HFF-Myc (cell line): ENCODE results near the gene TMEM54.

Experiments
- DNase-seq: peaks from one replicate; pipeline ENCODE4 v3.0.0-alpha.2; 2011; ENCODE audit warnings: low read depth; ENCODE audit errors: extremely low read depth
- H3K4me3 ChIP-seq: replicated peaks from 2 replicates; pipeline ENCODE4 v1.5.1; 2011; ENCODE audit warnings: low read depth, mild to moderate bottlenecking, control low read depth, low read length
- CTCF ChIP-seq: IDR thresholded peaks from 2 replicates; pipeline ENCODE4 v1.5.1; 2012; ENCODE audit warnings: mild to moderate bottlenecking, low read depth, low read length, control low read depth; ENCODE audit errors: missing control alignments

Gene TMEM54

GRCh38 chr1:32920833-32921232 is 19.6 kb upstream of the TMEM54 start:
- no peak for DNase-seq
- no peak overlapping the region for H3K4me3 ChIP-seq
- TF ChIP-seq CTCF, result no peak

GRCh38 chr1:32919811-32920733 is 18.9 kb upstream of the TMEM54 start:
- TF ChIP-seq CTCF, result no peak
- no peak for DNase-seq

GRCh38 chr1:32918179-32918578 is 17.0 kb upstream of the TMEM54 start:
- no peak overlapping the region for H3K4me3 ChIP-seq
- TF ChIP-seq CTCF, result no peak
- no peak for DNase-seq

More at GRCh38 chr1:32919811-32920733, 18.9 kb upstream of the TMEM54 start:
- no peak overlapping the region for H3K4me3 ChIP-seq

- H3K4me3 ChIP-seq, result no peak overlapping the region
- no peak for TF ChIP-seq CTCF
- no peak for DNase-seq
Observed at GRCh38 chr1:32917521-32917920, 16.3 kb upstream of the TMEM54 start.

GRCh38 chr1:32915766-32916706 is 14.8 kb upstream of the TMEM54 start:
- DNase-seq, result no peak
- no peak overlapping the region for H3K4me3 ChIP-seq
- TF ChIP-seq CTCF, result no peak

- DNase-seq, result no peak
- H3K4me3 ChIP-seq, result no peak overlapping the region
- TF ChIP-seq CTCF, result no peak
Observed at GRCh38 chr1:32910319-32910718, 9.1 kb upstream of the TMEM54 start.
